ENCODE data around the gene LY6G6F.

- TF ChIP-seq REST (IDR thresholded peaks at IDR 0.05; ENCODE audit: insufficient read depth in 1 of 2, low read depth in 2 of 2, low read length in 2 of 2) (no peak), POLR2AphosphoS5 (IDR thresholded peaks at IDR 0.05; ENCODE audit: low read depth, low read length) (no peak), FOXP2 (optimal IDR thresholded peaks at IDR 0.05; ENCODE audit: borderline replicate concordance, extremely low read depth, extremely low read length, insufficient read depth) (no peak)
These were observed 20.5 kb downstream of the LY6G6F start for GRCh38 chr6:31727034-31727716.
